Esophagus muscularis mucosa (tissue), 4 donors: ENCODE results near the gene CLDN15.

ENCODE experiments used
- EP300 ChIP-seq: sonication (generic); formaldehyde crosslinking; IDR thresholded peaks from one replicate; pipeline ENCODE4 v1.6.1; 2017; ENCODE audit warnings: antibody characterized with exemption
- POLR2A ChIP-seq: fragments of 450-650 bp; IDR thresholded peaks from one replicate; pipeline ENCODE4 v1.6.1; 2017; ENCODE audit warnings: antibody characterized with exemption, moderate library complexity, mild to moderate bottlenecking, low read depth
- POLR2AphosphoS5 ChIP-seq, 2 donors: sonication (generic); formaldehyde crosslinking; IDR thresholded peaks; one replicate each; pipeline ENCODE4 v1.6.1; 2017; ENCODE audit warnings: antibody characterized with exemption in 2 of 2
- TF ChIP-seq, protein P1 (sequence below), 3 experiments: fragments of 200-600 bp in 2 of 3; fragments of 450-650 bp in 1 of 3; sonication (generic) in 2 of 3; IDR thresholded peaks; one replicate each; pipeline ENCODE4 v1.5.1; 2017 to 2019; ENCODE audit warnings: antibody characterized with exemption in 3 of 3, mild to moderate bottlenecking in 2 of 3, moderate library complexity in 1 of 3

DNA sequence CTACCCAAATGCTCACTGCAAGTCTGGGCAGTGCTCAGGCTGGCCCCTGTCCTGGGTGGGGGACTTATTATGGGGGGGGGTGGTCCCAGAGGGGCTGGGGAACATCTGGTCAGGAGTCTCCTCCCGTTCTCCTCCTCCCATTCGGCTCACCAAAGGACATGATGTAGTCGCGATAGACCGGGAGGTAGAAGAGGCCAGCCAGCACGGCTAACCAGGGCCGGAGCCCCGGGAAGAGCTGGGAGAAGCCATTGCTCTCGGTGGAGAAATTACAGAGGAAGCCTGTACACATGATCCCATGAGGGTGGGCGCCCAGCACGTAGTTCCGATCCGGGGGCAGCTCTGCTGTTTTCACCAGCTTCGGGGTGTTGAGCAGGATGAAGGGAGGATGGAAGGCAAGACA, 39.1 kb downstream of the CLDN15 start:
- TF ChIP-seq, protein P1, sequence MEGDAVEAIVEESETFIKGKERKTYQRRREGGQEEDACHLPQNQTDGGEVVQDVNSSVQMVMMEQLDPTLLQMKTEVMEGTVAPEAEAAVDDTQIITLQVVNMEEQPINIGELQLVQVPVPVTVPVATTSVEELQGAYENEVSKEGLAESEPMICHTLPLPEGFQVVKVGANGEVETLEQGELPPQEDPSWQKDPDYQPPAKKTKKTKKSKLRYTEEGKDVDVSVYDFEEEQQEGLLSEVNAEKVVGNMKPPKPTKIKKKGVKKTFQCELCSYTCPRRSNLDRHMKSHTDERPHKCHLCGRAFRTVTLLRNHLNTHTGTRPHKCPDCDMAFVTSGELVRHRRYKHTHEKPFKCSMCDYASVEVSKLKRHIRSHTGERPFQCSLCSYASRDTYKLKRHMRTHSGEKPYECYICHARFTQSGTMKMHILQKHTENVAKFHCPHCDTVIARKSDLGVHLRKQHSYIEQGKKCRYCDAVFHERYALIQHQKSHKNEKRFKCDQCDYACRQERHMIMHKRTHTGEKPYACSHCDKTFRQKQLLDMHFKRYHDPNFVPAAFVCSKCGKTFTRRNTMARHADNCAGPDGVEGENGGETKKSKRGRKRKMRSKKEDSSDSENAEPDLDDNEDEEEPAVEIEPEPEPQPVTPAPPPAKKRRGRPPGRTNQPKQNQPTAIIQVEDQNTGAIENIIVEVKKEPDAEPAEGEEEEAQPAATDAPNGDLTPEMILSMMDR (IDR thresholded peaks at IDR 0.05), result no peak
- no peak for TF ChIP-seq POLR2A
- no peak for TF ChIP-seq EP300
- no peak for TF ChIP-seq POLR2AphosphoS5 (IDR thresholded peaks at IDR 0.05)
